HG03097 (cell line): ENCODE results near the gene FOXC1.

Source experiments
- ATAC-seq: cut with Tn5 transposase; IDR thresholded peaks from one replicate; pipeline ENCODE4 v1.9.1; 2021; ENCODE audit not compliant: unreplicated experiment, low FRiP score

Gene FOXC1

DNA sequence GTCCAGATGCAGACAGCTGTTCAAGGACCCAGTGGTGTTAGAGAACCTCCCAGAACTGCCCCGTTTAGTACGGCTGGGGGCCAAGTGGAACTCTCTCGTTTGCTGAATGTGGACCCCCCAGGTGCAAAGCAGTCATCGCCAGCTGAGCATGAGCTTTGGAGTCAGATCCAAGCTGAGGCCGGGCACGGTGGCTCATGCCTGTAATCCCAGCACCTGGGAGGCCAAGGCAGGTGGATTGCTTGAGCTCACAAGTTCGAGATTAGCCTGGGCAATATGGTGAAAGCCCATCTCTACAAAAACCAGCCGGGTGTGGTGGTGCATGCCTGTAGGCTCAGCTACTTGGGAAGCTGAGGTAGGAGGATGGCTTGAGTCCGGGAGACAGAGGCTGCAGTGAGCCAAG lies 29.7 kb downstream of the FOXC1 start:
- ATAC-seq: no peak

DNA sequence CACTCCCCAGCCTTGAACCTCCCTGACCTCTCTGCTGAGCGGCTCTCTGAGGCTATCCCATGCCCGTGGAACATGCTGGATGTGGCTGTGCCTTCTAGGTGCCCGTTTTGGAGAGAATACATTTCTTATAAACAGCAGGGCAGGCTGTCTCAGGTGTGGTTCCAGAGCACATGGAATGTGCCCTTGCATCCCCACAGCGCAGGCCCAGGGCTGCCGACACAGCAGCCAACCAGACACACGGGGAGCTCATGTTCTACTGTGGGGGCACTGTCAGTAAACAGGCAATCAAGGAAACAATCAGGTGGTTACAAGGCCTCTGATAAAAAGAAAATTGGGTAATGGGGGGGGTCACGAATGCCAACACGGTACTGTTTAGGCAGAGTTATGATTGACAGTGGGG lies 30.8 kb downstream of the FOXC1 start:
- no peak for ATAC-seq

DNA sequence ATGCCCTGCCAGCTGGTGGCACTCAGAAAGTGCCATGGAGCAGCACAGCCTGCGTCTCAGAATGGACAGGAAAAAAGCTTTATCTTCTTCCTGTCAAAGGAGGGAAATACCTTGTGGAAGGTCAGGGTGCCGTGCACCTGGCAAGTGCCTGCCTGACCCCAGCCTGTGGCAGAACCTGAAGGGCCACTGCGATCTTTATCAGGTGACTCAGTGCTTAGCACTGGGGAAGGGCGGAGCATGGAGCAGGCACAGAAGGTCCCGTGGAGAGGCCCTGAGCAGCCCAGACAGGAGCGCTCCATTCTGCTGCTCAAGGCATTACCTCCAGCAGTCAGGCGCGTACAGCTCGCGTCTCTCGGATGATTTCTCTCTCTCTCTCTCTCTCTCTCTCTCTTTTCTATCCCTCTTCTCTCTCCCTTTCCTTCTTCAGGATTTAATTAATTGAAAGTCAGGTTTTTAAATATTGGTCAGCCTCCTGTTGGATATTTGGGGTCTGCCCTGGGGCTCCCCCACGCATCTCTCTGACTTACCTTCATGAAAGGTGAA lies 31.7 kb downstream of the FOXC1 start:
- no peak for ATAC-seq

DNA sequence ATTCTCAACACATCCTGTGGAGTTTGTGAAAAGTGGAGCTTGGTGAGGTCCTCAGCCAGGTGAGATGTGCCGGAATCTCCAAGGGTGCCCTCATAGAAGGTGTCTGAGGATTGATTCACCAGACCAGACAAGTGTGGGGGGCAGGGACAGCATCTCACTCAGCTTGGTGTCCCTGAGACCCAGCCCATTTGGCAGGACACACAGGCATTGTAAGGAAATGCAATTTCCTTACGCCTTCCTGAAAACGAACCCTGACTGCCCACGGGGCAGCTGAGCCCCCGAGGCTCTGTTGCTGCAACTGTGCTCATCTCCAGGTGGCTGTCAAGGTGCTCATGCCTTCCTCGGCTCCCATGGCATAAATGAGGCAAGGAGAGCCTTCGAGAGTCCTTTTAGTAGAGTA lies 33.4 kb downstream of the FOXC1 start:
- ATAC-seq: no peak

DNA sequence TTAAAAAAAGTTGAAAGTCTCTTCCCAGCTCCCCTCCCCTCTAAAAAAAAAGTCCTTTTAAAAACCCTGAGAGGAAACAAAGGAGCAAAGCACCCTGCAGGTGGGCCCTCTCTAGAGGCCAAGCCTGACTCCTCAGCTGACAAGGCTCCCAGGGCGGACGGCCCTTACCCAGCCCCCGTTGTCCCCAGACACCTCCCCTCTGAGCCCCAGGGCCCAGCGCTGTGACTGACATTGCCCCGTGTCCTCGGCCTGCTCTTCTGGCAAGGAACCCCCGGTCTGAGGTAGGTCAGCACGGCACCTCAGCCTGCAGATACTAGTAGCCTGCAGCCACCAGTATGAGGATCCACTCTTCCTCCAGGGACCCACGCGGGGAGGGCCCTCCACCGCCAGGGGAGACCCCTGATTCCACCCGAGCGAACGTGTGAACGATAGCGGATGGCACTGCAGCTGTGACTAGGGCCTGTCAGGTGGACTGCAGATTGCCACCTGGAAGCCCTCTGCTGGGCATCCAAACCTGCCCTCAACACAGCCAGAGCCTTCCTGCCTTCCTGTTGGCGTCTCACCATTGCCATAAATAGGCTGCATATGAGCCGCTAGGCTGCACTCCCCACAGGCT lies 34.2 kb downstream of the FOXC1 start:
- ATAC-seq: no peak

DNA sequence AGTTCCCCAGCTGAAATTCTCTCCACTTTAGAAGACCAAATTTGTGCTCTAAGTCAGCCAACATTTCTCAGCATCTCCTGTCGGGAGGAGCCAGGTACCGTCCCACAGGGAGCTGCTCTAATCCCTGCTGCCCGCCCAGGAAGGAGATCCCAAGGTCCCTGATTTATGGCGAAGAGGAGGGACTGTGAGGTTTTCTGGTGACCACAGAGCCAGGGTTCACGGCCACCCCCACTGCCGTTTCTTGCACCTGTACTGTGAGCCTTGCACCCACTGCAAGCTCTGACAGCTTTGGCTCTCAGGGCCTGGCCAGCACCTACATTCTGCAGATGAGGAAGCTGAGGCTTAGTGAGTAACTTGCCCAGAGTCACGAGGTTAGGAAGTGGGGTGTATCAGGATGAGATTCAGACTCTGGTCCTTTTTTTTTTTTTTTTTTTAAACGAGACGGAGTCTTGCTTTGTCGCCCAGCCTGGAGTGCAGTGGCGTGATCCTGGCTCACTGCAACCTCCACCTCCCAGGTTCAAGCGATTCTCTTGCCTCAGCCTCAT lies 34.9 kb downstream of the FOXC1 start:
- ATAC-seq: no peak

DNA sequence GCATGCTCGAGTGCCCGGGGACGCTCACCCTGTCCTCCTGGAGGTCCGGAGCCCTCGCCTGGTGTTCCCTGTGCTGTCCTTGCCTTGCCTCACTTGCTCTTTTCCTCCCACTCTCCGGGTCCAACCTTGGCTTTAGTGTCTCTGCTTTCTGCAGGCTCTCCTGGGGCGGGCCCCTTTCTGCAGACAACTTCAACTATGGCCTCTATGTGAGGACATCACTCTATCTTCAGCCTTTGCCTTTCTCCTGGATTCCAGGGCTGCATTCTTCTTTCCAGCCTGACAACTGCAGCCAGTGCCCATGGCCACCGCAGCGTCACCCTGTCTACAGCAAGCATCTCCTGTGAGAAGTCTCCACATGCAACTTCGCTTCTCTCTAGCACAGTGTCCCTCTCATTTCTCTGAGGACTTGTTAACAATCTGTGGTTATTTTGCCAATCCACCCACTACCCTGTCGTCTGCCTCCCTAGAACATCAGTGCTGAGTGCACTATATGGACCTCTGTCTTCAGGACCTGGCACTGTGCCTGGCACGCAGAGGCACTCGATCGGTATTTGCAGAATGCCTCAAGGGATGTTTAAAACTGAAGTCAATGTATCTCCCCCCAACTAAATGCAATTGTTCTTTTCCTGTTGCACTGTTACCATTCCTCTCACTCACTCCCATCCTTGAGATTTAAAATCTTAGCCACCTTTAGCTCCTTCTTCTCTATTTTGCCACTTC lies 35.9 kb downstream of the FOXC1 start:
- ATAC-seq: no peak

DNA sequence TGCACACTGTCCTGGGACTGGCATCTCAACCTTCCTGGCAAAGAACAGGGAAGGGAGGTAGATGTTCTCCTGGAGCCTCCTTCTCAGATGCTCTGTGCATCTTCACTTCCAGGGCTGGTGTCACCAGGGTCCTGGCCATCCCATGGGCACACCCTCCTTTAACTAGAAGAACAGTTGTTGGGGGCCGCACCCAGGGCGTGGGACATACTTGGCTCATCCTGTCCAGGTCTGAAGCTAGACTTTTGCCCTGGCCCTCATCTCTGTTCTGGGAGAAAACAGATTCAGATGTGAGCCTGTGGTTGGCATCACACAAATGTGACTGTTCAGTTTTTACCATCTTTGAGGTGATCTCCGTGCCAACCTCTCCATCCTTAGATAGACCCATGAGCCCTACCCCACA lies 41.6 kb downstream of the FOXC1 start:
- ATAC-seq: no peak

DNA sequence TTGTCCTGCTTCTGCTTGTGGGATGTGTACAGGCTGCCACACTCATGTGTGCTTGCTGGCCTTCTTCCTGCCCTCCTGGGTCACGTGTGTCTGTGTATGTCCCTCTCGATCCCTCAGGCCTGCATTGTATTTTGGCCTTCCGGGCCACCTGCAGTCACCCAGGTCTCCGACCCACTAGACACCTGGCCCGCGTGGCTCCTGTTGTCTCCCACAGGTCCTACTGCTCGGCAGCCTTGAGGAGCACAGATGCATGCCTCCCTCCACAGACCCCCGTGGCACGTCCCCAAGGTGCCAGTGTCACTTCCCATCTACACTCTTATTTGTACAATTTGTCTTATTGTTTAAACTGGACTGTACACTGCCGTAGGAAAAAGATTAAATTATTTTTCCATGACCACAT lies 43.1 kb downstream of the FOXC1 start:
- no peak for ATAC-seq

DNA sequence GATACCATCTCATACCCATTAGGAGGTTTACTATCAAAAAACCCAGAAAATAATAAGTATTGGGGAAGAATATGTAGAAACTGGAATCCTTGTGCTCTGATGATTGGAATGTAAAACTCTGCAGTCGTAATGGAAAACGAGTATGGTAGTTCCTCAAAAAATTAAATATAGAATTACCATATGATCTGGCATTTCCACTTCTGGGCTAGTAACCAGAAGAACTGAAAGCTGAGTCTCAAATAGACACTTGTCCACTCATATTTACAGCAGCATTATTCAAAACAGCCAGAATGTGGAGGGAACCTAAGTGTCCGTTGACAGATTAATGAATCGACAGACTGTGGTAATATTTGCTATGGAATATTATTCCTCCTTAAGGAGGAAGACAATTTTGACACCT lies 44.3 kb downstream of the FOXC1 start:
- ATAC-seq: no peak

DNA sequence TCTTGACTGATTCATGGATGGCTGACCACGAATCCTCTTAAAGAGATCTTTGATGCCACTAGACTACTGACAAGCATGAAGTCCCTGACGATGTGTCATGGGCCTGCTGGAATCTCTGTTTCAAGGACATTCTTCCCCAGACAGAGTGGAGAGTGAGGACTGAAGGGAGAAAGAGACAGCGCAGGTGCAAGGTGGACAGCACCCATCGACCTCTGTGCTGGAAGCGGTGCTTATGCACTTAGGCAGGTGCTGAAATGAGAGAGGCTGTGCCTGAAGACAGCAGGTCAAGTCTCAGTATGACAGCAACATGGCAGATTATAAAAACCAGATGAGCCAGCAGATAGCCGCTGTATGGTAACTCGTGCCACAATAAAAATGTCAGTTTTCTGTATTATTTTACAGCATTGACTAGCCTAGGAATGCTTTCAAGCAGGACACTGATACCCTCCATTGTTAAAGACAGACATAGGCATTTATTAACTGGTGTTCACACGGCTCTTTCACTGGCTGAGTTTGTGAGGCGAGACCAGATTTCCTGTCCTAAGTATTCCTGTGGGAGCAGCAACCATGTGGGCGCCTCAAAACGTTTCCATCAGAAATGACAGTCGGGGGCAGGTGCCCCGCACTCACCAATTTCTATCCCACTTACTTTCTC lies 47.5 kb downstream of the FOXC1 start:
- no peak for ATAC-seq

DNA sequence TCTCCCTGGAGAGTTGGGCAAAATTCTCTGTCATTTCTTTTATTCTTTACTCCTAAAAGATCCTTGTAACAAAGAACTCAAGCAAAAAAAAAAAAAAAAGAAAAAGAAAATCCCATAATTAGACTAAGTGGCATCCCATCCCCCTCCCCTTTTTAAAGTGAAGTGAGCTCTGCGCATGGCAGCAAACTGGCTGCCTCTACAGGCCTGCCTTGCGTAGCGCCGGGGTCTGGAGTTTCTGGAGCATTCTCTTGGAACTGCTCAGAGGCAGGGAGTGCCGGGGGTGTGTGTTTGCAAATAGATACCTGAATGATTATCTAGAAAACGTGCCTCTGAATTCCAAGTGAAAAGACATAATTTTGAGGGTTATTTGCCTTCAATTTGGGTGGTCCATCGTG lies 48.1 kb downstream of the FOXC1 start:
- no peak for ATAC-seq

DNA sequence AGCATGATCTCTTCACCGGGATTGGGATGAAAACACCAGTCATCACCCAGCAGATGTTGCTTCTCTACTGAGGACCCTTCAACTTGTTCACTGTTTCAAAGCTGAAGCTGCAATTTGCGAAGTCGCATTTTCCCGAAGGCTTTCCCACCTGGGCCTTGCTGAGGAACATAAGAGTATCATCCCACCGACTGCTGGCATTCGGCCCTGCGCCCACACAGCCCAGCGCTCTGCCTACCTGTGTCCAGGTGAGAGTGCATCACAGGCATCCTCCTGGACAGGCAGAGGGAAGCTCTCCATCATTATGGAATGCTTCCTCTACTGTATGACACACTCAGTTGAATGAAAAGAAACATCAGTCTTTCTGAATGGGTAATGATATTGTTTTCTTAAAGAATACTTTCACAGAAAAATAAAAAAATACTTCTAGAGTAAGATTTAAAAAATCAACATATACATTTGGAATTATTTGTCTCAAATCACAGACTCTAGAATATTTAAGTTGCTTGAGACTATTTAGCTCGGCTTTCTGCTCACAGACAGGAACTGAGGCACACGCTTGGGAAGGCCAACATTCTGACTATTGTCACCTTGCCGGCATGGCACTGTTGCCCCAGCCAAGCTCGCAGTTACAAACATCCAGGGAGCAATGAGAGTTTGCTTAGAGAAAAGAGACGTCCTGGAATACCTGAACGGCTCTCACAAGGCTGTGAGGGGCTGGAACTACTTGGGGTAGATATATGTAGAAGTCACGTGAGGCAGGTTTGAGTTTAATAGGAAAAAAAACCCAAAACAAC lies 48.7 kb downstream of the FOXC1 start:
- no peak for ATAC-seq

DNA sequence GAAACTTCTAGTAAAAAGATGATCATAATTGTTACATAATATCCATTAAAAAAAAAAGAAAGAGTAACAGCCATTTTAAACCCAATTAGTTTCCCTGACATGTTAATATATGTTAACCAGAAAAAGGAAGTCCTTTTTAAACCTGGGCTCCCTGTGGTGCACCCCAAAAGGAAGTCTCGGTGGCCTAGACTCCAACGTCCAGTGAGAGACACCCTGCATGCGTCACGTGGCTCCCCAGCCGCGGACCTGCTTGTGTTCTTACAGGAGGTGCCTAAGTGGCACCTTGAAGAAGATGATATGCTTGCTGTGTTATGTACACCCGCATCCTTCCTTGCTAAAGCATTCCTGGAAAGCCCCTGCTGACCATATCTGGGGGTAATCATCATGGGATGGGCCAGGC lies 50.1 kb downstream of the FOXC1 start:
- ATAC-seq: no peak

DNA sequence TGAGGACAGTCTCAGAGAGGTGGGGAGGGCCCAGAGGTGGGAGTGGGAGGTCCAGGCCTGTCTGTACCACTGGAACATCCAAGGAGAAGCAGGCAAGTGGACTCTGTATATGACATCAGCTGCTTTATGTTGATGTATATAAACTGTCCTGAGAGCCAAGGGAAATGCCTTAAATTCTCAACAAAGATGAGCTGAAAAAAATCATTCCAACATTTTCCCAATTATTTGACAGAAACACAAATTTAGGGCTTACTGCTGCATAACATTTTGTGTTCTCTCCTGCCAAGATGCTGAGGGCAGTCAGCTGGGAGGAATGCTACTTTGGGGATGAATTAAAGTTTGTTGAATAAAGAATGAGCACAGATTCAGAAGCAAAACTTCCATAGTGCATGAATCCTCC lies 52.8 kb downstream of the FOXC1 start:
- ATAC-seq: no peak
